GM12891 (cell line): ENCODE measurements around the gene GNB1L.

Experiments
- PAX5 ChIP-seq: IDR thresholded peaks from 2 replicates; pipeline ENCODE4 v1.6.1; 2011; ENCODE audit warnings: low read length, moderate library complexity, mild to moderate bottlenecking; ENCODE audit not compliant: insufficient read depth, severe bottlenecking
- POLR2A ChIP-seq: IDR thresholded peaks from 2 replicates; pipeline ENCODE4 v1.6.1; 2011; ENCODE audit warnings: low read depth, low read length, control low read depth
- POLR2AphosphoS5 ChIP-seq: IDR thresholded peaks from 2 replicates; pipeline ENCODE4 v1.6.1; 2011; ENCODE audit warnings: low read depth, low read length, control low read depth
- POU2F2 ChIP-seq: IDR thresholded peaks from 2 replicates; pipeline ENCODE4 v1.6.1; 2011; ENCODE audit warnings: low read depth, mild to moderate bottlenecking, control low read depth, low read length, moderate library complexity
- SPI1 ChIP-seq: IDR thresholded peaks from 2 replicates; pipeline ENCODE4 v1.6.1; 2011; ENCODE audit warnings: low read depth, low read length, control low read depth
- TAF1 ChIP-seq: IDR thresholded peaks from 2 replicates; pipeline ENCODE4 v1.6.1; 2011; ENCODE audit warnings: low read depth, low read length, control low read depth

DNA sequence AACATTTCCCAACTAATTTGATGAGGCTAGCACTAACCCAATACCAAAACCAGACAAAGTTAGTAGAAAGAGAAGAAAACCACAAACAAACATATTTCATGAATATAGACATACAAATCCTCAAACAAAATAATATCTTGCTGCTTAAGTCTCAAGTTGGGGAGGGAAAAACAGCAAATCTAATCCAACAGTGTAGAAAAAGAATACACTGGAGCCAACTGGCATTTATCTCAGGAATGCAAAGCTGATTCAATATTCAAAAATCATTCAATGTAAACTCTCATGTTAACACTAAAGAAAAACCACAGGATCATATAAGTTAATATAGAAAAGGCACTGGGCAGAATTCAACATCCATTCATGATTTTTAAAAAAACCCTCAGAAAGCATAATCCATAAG is 18.2 kb downstream of the GNB1L start:
- no peak for TF ChIP-seq TAF1
- TF ChIP-seq POLR2A: no peak
- TF ChIP-seq POLR2AphosphoS5: no peak
- TF ChIP-seq SPI1: no peak
- no peak for TF ChIP-seq POU2F2
- TF ChIP-seq PAX5: no peak
